Upper lobe of left lung (tissue), 4 donors: ENCODE data around the gene NEURL1.

Source experiments
- EP300 ChIP-seq, 4 donors: sonication (generic); formaldehyde crosslinking; IDR thresholded peaks; one replicate each; pipeline ENCODE4 v1.5.1; 2017; ENCODE audit warnings: antibody characterized with exemption in 4 of 4, control low read depth in 2 of 4
- POLR2A ChIP-seq, 4 donors: fragments of 450-650 bp; IDR thresholded peaks; one replicate each; pipeline ENCODE4 v1.5.1; 2016 to 2017; ENCODE audit warnings: antibody characterized with exemption in 4 of 4, mild to moderate bottlenecking in 2 of 4
- TF ChIP-seq, protein P1 (sequence below), 6 experiments: fragments of 450-650 bp in 4 of 6; fragments of 200-600 bp in 2 of 6; sonication (generic) in 2 of 6; IDR thresholded peaks; one replicate each; pipeline ENCODE4 v1.5.1; 2016 to 2019; ENCODE audit warnings: antibody characterized with exemption in 6 of 6

DNA sequence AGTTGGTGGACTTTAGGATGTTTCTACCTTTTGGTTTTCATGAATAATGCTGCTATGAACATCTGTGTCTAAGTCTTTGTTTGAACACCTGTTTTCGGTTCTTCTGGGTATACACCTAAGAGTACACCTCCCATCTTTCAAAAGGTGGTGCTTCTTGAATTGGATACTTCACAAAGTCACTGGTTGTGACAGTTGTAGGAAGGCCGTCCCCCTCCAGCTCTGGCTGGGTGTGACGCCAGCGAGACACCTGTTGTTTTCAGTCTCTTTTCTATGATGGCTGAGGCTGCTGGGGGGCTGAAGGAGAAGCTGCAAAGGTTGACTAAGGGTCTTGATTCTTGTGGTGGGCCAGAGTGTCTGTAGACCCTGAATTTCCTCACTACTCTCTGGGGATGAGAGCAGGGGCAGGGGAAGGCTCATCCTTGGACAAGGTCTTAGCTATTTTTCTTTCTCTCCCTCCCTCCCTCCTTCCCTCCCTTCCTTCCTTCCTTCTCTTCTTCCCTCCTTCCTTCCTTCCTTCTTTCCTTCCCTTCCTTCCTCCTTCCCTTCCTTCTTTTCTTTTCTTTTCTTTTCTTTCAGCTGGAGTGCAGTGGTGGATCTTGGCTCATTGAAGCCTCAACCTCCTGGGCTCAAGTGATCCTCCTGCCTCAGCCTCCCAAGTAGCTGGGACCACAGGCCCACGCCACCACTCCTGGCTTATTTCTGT is 5.6 kb downstream of the NEURL1 start:
- TF ChIP-seq, protein P1, sequence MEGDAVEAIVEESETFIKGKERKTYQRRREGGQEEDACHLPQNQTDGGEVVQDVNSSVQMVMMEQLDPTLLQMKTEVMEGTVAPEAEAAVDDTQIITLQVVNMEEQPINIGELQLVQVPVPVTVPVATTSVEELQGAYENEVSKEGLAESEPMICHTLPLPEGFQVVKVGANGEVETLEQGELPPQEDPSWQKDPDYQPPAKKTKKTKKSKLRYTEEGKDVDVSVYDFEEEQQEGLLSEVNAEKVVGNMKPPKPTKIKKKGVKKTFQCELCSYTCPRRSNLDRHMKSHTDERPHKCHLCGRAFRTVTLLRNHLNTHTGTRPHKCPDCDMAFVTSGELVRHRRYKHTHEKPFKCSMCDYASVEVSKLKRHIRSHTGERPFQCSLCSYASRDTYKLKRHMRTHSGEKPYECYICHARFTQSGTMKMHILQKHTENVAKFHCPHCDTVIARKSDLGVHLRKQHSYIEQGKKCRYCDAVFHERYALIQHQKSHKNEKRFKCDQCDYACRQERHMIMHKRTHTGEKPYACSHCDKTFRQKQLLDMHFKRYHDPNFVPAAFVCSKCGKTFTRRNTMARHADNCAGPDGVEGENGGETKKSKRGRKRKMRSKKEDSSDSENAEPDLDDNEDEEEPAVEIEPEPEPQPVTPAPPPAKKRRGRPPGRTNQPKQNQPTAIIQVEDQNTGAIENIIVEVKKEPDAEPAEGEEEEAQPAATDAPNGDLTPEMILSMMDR (IDR thresholded peaks at IDR 0.05): no peak
- TF ChIP-seq POLR2A (IDR thresholded peaks at IDR 0.05) (no peak), EP300 (IDR thresholded peaks at IDR 0.05) (no peak)
